HepG2 (cell line): ENCODE results near the gene RNPEPL1. TPM values are rescaled to one million over a fixed set of nuclear protein-coding genes. Genes with fewer than 3 reads are reported as not detected.

Experiments
- ARID4A ChIP-seq: sonication (generic); formaldehyde crosslinking; IDR thresholded peaks from 2 replicates; pipeline ENCODE4 v1.5.0; 2020; ENCODE audit warnings: mild to moderate bottlenecking, missing genetic modification reagents, borderline replicate concordance
- CSRNP1 ChIP-seq: sonication (generic); formaldehyde crosslinking; IDR thresholded peaks from 2 replicates; pipeline ENCODE4 v1.8.1; 2023; ENCODE audit warnings: mild to moderate bottlenecking, missing genetic modification reagents
- EP300 ChIP-seq, 3 experiments: sonication (generic) in 1 of 3; formaldehyde crosslinking in 1 of 3; IDR thresholded peaks; 2 replicates each; pipeline versions ENCODE4 v1.5.1 to v1.6.1; 2011 to 2020; ENCODE audit warnings: low read depth in 2 of 3, low read length in 2 of 3, borderline replicate concordance in 1 of 3, improper control_type of control experiment in 1 of 3, mild to moderate bottlenecking in 1 of 3, missing genetic modification reagents in 1 of 3, moderate library complexity in 1 of 3
- GATAD2A ChIP-seq: IDR thresholded peaks from 2 replicates; pipeline ENCODE4 v1.6.1; 2016
- ISL2 ChIP-seq: sonication (generic); formaldehyde crosslinking; IDR thresholded peaks from 2 replicates; pipeline ENCODE4 v1.5.0; 2020; ENCODE audit warnings: missing genetic modification reagents
- RXRA ChIP-seq: sonication (generic); formaldehyde crosslinking; IDR thresholded peaks from 2 replicates; pipeline ENCODE4 v1.5.1; 2020; ENCODE audit warnings: missing genetic modification reagents
- SP4 ChIP-seq: sonication (generic); formaldehyde crosslinking; IDR thresholded peaks from 2 replicates; pipeline ENCODE4 v1.8.1; 2023; ENCODE audit warnings: mild to moderate bottlenecking, missing genetic modification reagents
- ZBTB21 ChIP-seq: sonication (generic); formaldehyde crosslinking; IDR thresholded peaks from 2 replicates; pipeline ENCODE4 v1.4.0; 2020; ENCODE audit warnings: missing genetic modification reagents
- ZBTB7A ChIP-seq: sonication (generic); formaldehyde crosslinking; IDR thresholded peaks from 2 replicates; pipeline ENCODE4 v1.8.0; 2022; ENCODE audit warnings: mild to moderate bottlenecking, missing genetic modification reagents
- ZNF224 ChIP-seq: sonication (generic); formaldehyde crosslinking; IDR thresholded peaks from 2 replicates; pipeline ENCODE4 v1.5.0; 2020; ENCODE audit warnings: mild to moderate bottlenecking, missing genetic modification reagents
- ZNF574 ChIP-seq: sonication (generic); formaldehyde crosslinking; IDR thresholded peaks from 2 replicates; pipeline ENCODE4 v1.4.0; 2020; ENCODE audit warnings: missing genetic modification reagents
- polyA plus RNA-seq, 8 experiments: library from polyadenylated mRNA; depleted of rRNA in 3 of 8; stranded (reverse) in 7 of 8; unstranded in 1 of 8; fragments of >200 nt; fragmentation: Illumina TruSeq in 4 of 8; extraction: Trizol in 4 of 8; gene quantifications; 2 replicates each; pipeline versions ENCODE4 v1.2.1 to v1.2.3, GENCODE V29; 2011 to 2016; ENCODE audit warnings: low read depth in 4 of 8, missing spikeins in 1 of 8, mixed read lengths in 1 of 8; ENCODE audit not compliant: insufficient read depth in 1 of 8
- total RNA-seq, 5 experiments: library from RNA; depleted of rRNA; stranded (reverse); fragments of >200 nt; fragmentation: Illumina TruSeq; extraction: Trizol; gene quantifications; 2 replicates each; pipeline ENCODE4 v1.2.3, GENCODE V29; 2016; ENCODE audit warnings: low read depth in 1 of 5
- TF ChIP-seq, protein P1 (sequence below): sonication (generic); formaldehyde crosslinking; IDR thresholded peaks from 2 replicates; pipeline ENCODE4 v1.5.1; 2020; ENCODE audit warnings: mild to moderate bottlenecking, missing genetic modification reagents, borderline replicate concordance
- TF ChIP-seq, protein P2 (sequence below): sonication (generic); formaldehyde crosslinking; IDR thresholded peaks from 2 replicates; pipeline ENCODE4 v1.4.0; 2020; ENCODE audit warnings: missing genetic modification reagents, mild to moderate bottlenecking, borderline replicate concordance
- TF ChIP-seq, protein P3 (sequence below): sonication (generic); formaldehyde crosslinking; IDR thresholded peaks from 2 replicates; pipeline ENCODE4 v1.5.0; 2020; ENCODE audit warnings: missing genetic modification reagents, mild to moderate bottlenecking, borderline replicate concordance

RNPEPL1 gene
- total and polyA plus RNA-seq, 2 of the 13 experiments (the other 11 are each of a cell fraction or from before 2014, with no cell fraction given), result 13.0 to 18.0 TPM

DNA sequence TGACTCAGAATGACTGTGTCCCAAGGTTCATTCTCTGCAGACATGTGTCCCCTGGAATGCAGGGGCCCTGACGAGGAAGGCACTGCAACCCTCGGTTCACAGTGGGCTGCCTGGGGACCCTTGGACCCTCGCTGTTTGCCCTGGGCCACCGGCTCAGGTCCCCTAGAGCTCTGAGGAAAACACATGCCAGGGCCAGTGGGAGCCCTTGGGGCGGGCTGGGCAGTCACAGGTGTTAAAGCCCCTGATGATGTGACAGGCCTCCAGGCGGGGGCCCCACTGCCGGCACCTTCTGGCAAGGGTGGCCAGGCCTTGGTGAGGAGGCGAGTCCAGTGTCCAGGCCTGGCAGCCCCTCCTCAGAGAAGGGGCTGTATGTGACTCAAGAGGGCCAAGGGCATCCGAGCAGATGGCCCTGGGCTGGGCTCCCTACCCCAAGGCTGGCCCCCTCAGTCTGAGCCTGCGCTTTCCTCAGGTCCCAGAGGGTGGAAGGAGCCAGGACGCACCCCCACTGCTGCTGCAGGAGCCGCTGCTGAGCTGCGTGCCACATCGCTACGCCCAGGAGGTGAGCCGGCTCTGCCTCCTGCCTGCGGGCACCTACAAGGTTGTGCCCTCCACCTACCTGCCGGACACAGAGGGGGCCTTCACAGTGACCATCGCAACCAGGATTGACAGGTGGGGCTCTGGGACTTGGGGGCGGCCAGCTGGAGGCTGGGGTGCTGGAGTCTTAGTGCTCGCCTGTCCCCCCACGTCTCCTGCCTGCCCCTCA lies 29.3 kb downstream of the RNPEPL1 start (continued):
- TF ChIP-seq ZNF224 (CRISPR knock-in tag) (no peak), EP300 (IDR thresholded peaks at IDR 0.05; ENCODE audit: low read depth in 2 of 2, low read length in 2 of 2) (peak in 1 of 2 experiments; percentile 75; a peak in 1 of 4 replicates), EP300 (CRISPR knock-in tag; IDR thresholded peaks at IDR 0.05; ENCODE audit: borderline replicate concordance) (no peak), ARID4A (CRISPR knock-in tag) (peak; percentile 68; the same call in 1 of the 2 replicates), ZBTB21 (CRISPR knock-in tag) (no peak), ZNF574 (CRISPR knock-in tag) (peak; percentile 58; the same call in 1 of the 2 replicates), SP4 (CRISPR knock-in tag) (peak; percentile 66; the same call in 1 of the 2 replicates), GATAD2A (peak; percentile 72), RXRA (peak; percentile 83), CSRNP1 (peak; percentile 27; the same call in 1 of the 2 replicates), ZBTB7A (CRISPR knock-in tag) (peak; percentile 99), ISL2 (CRISPR knock-in tag) (no peak)
- TF ChIP-seq, protein P1, sequence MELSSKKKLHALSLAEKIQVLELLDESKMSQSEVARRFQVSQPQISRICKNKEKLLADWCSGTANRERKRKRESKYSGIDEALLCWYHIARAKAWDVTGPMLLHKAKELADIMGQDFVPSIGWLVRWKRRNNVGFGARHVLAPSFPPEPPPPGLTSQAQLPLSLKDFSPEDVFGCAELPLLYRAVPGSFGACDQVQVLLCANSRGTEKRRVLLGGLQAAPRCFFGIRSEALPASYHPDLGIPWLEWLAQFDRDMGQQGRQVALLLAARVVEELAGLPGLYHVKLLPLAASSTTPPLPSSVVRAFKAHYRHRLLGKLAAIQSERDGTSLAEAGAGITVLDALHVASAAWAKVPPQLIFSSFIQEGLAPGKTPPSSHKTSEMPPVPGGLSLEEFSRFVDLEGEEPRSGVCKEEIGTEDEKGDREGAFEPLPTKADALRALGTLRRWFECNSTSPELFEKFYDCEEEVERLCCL (CRISPR knock-in tag), result no peak
- TF ChIP-seq, protein P2, sequence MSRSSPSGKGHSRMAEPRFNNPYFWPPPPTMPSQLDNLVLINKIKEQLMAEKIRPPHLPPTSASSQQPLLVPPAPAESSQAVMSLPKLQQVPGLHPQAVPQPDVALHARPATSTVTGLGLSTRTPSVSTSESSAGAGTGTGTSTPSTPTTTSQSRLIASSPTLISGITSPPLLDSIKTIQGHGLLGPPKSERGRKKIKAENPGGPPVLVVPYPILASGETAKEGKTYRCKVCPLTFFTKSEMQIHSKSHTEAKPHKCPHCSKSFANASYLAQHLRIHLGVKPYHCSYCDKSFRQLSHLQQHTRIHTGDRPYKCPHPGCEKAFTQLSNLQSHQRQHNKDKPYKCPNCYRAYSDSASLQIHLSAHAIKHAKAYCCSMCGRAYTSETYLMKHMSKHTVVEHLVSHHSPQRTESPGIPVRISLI (CRISPR knock-in tag), result no peak
- TF ChIP-seq, protein P3, sequence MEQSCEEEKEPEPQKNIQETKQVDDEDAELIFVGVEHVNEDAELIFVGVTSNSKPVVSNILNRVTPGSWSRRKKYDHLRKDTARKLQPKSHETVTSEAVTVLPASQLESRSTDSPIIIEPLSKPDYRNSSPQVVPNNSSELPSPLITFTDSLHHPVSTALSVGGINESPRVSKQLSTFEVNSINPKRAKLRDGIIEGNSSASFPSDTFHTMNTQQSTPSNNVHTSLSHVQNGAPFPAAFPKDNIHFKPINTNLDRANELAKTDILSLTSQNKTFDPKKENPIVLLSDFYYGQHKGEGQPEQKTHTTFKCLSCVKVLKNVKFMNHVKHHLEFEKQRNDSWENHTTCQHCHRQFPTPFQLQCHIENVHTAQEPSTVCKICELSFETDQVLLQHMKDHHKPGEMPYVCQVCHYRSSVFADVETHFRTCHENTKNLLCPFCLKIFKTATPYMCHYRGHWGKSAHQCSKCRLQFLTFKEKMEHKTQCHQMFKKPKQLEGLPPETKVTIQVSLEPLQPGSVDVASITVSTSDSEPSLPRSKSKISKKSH (CRISPR knock-in tag), result 0 out of 2 replicates have a peak, but pooled peaks have one; percentile 45
